Kidney (tissue), 14 donors: ENCODE data around the gene ATXN7L1. TPM values are rescaled to one million over a fixed set of nuclear protein-coding genes. Genes with fewer than 3 reads are reported as not detected.

ENCODE experiments used
- DNase-seq, 5 donors: peaks; one replicate each; pipeline ENCODE4 v3.0.0-alpha.2; 2013 to 2020
- FAIRE-seq: peaks from 2 replicates; lab custom pipeline; 2012; peaks lifted over from hg19 to GRCh38; lab: Jason Lieb, UNC
- H3K27ac ChIP-seq, 2 donors: one replicate each; pipeline ENCODE4 v1.7.0; 2013; ENCODE audit warnings: low read depth in 2 of 2, low read length in 2 of 2, inconsistent platforms in 1 of 2
- H3K27me3 ChIP-seq: one replicate; pipeline ENCODE4 v1.7.1; 2013; ENCODE audit warnings: low read length, inconsistent platforms; ENCODE audit not compliant: control insufficient read depth, insufficient read depth
- H3K36me3 ChIP-seq, 3 donors: one replicate each; pipeline versions ENCODE4 v1.7.0 to v1.7.1; 2013; ENCODE audit warnings: low read length in 3 of 3, control low read depth in 1 of 3, inconsistent platforms in 1 of 3; ENCODE audit not compliant: insufficient read depth in 3 of 3, control insufficient read depth in 2 of 3
- H3K4me1 ChIP-seq, 3 donors: one replicate each; pipeline versions ENCODE4 v1.7.0 to v1.7.1; 2013; ENCODE audit warnings: low read length in 3 of 3, inconsistent platforms in 1 of 3, low read depth in 1 of 3; ENCODE audit not compliant: control insufficient read depth in 2 of 3, insufficient read depth in 2 of 3
- H3K4me3 ChIP-seq, 3 donors: one replicate each; pipeline versions ENCODE4 v1.7.0 to v1.8.1; 2013; ENCODE audit warnings: low read length in 3 of 3, control low read depth in 1 of 3, inconsistent platforms in 1 of 3
- H3K9ac ChIP-seq, 3 donors: one replicate each; pipeline versions ENCODE4 v1.7.0 to v1.7.1; 2013; ENCODE audit warnings: low read length in 3 of 3, control low read depth in 1 of 3, inconsistent platforms in 1 of 3
- H3K9me3 ChIP-seq, 3 donors: one replicate each; pipeline versions ENCODE4 v1.7.0 to v1.7.1; 2013; ENCODE audit warnings: low read length in 3 of 3, control low read depth in 1 of 3, inconsistent platforms in 1 of 3; ENCODE audit not compliant: control insufficient read depth in 2 of 3, insufficient read depth in 1 of 3
- CTCF ChIP-seq: IDR thresholded peaks from 3 replicates; pipeline ENCODE4 v1.5.1; 2012; ENCODE audit warnings: mild to moderate bottlenecking, moderate library complexity, borderline replicate concordance; ENCODE audit not compliant: insufficient read depth; ENCODE audit errors: extremely low read depth
- intact Hi-C: fragments of 100-400 bp; cut with DNase I; formaldehyde crosslinking; loops from one replicate; pipeline ENCODE4 v1.11.1; 2022
- polyA plus RNA-seq: library from polyadenylated mRNA; stranded (reverse); fragments of 350-450 nt; fragmentation: Illumina TruSeq; extraction: RNeasy Lipid Tissue Mini Kit (QIAGEN cat#74804); gene quantifications from one replicate; pipeline ENCODE4 v1.2.3, GENCODE V29; 2014; ENCODE audit warnings: low read depth, low replicate concordance; ENCODE audit not compliant: insufficient read depth
- total RNA-seq: library from RNA; stranded (reverse); fragmentation: NEBNext Ultra II Directional; extraction: Animal tissue kit (Norgen Biotek cat#: 25700); gene quantifications from one replicate; pipeline ENCODE4 v1.2.1, GENCODE V29; 2021
- donor health status: control.
- donor health status: control.
- donor health status: control.
- donor health status: control.
- donor health status: control.
- donor health status: DM: yes; HTN: yes; CAD: no.
- donor health status: Normal renal cell carcinoma (clear cell type).

Gene ATXN7L1
- total and polyA plus RNA-seq, 2 donors from 2014 or later, result 12.5 to 18.5 TPM

- FAIRE-seq (no peak), DNase-seq (no peak)
- Histone ChIP-seq H3K4me1 (no peaks in the 10 kb centered on the region), H3K4me3 (no peak overlapping the region), H3K27ac (no peak overlapping the region), H3K36me3 (no peaks in the 10 kb centered on the region), H3K9me3 (no peaks in the 10 kb centered on the region), H3K9ac (no peak overlapping the region), H3K27me3 (no peaks in the 10 kb centered on the region)
- TF ChIP-seq CTCF, result no peak
- intact Hi-C loops, result no loop called here
These were observed 134.4 kb downstream of the ATXN7L1 start for GRCh38 chr7:105741982-105742381.

GRCh38 chr7:105738133-105738532 is 138.3 kb downstream of the ATXN7L1 start:
- DNase-seq, result no peak

GRCh38 chr7:105734233-105734632 is 142.2 kb downstream of the ATXN7L1 start:
- H3K9me3 ChIP-seq, result no peaks in the 10 kb centered on the region
- intact Hi-C loops, result no loop called here
- H3K9ac ChIP-seq, result no peak overlapping the region
- no peak for TF ChIP-seq CTCF
- no peaks in the 10 kb centered on the region for H3K27me3 ChIP-seq
- H3K36me3 ChIP-seq, result no peaks in the 10 kb centered on the region
- no peaks in the 10 kb centered on the region for H3K4me1 ChIP-seq
- FAIRE-seq (no peak), DNase-seq (no peak)
- no peak overlapping the region for H3K27ac ChIP-seq
- H3K4me3 ChIP-seq, result no peak overlapping the region

More at GRCh38 chr7:105738133-105738532, 138.3 kb downstream of the ATXN7L1 start:
- H3K4me1 ChIP-seq, result no peaks in the 10 kb centered on the region
- no peak overlapping the region for H3K9ac ChIP-seq
- no peak for FAIRE-seq
- no peaks in the 10 kb centered on the region for H3K9me3 ChIP-seq
- no peak for TF ChIP-seq CTCF
- no peak overlapping the region for H3K4me3 ChIP-seq
- no peaks in the 10 kb centered on the region for H3K27me3 ChIP-seq
- H3K27ac ChIP-seq, result no peak overlapping the region
- intact Hi-C loops, result no loop called here
- no peaks in the 10 kb centered on the region for H3K36me3 ChIP-seq

- no peaks in the 10 kb centered on the region for H3K36me3 ChIP-seq
- FAIRE-seq (no peak), DNase-seq (no peak)
- H3K9me3 ChIP-seq, result no peaks in the 10 kb centered on the region
- H3K27ac ChIP-seq, result no peak overlapping the region
- H3K4me3 ChIP-seq, result no peak overlapping the region
- no peak overlapping the region for H3K9ac ChIP-seq
- intact Hi-C loops, result no loop called here
- no peak for TF ChIP-seq CTCF
- no peaks in the 10 kb centered on the region for H3K4me1 ChIP-seq
- H3K27me3 ChIP-seq, result no peaks in the 10 kb centered on the region
These were observed 145.4 kb downstream of the ATXN7L1 start for GRCh38 chr7:105731042-105731441.
